Nephron (organoid): ENCODE results near the gene FAM131C.

Experiments
- H3K27ac Mint-ChIP-seq, 3 experiments: 2 replicates each; pipeline ENCODE4 v1.8.0; 2020; ENCODE audit warnings: mixed read lengths in 3 of 3, mild to moderate bottlenecking in 2 of 3, moderate library complexity in 1 of 3
- H3K27me3 Mint-ChIP-seq: 2 replicates; pipeline ENCODE4 v1.8.0; 2021; ENCODE audit warnings: low read depth, mild to moderate bottlenecking, moderate library complexity, mixed read lengths
- H3K36me3 Mint-ChIP-seq: 2 replicates; pipeline ENCODE4 v1.8.0; 2020; ENCODE audit warnings: low read depth, mixed read lengths
- H3K4me1 Mint-ChIP-seq: 2 replicates; pipeline ENCODE4 v1.8.0; 2020; ENCODE audit warnings: mixed read lengths
- H3K4me3 Mint-ChIP-seq, 3 experiments: 2 replicates each; pipeline ENCODE4 v1.8.0; 2020; ENCODE audit warnings: mild to moderate bottlenecking in 3 of 3, mixed read lengths in 3 of 3, moderate library complexity in 2 of 3
- H3K9me3 Mint-ChIP-seq: 2 replicates; pipeline ENCODE4 v1.8.0; 2020; ENCODE audit warnings: mixed read lengths
- TF ChIP-seq, protein P1 (sequence below), 3 experiments: fragments of 200-600 bp; sonication (generic); IDR thresholded peaks; one replicate each; pipeline ENCODE4 v1.5.0; 2021; ENCODE audit warnings: antibody characterized with exemption in 3 of 3; ENCODE audit not compliant: unreplicated experiment in 3 of 3

Gene FAM131C

DNA sequence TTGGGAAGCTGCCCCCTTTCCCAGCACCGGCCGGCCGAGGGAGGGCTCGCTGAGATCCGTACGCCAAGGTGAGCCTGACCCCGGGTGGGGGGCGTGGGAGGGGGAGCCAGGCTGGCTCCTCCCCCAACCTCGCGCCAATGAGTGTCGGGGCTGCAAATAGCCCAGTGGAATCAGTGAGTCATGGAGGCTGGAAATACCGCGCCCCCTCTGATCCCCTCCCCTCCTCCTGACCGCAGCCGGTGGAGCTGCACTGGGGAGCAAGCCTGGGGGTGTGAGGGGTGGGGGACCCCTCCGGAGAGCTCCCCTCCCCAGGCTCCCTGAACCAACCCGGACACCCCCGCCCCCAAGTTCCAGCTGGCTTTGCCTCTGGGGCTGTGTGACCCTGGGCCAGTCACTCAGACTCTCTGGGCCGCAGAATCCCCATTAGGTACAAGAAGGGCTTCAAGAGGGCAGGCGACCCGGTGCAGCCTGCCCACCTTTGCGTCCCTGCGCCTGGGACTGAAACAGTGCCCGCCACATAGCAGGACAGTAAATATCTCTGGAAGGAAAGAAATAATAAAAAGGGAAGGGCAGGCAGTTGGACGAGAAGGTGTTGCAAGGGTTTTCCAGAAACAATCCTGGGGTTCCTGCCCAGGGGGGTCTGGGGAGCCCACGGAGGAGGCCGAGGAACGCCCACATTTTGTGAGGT is 60.1 kb downstream of the FAM131C start:
- H3K27ac Mint-ChIP-seq, result peak overlapping the region in 2 of 3 experiments; percentile 88 to 92
- TF ChIP-seq, protein P1, sequence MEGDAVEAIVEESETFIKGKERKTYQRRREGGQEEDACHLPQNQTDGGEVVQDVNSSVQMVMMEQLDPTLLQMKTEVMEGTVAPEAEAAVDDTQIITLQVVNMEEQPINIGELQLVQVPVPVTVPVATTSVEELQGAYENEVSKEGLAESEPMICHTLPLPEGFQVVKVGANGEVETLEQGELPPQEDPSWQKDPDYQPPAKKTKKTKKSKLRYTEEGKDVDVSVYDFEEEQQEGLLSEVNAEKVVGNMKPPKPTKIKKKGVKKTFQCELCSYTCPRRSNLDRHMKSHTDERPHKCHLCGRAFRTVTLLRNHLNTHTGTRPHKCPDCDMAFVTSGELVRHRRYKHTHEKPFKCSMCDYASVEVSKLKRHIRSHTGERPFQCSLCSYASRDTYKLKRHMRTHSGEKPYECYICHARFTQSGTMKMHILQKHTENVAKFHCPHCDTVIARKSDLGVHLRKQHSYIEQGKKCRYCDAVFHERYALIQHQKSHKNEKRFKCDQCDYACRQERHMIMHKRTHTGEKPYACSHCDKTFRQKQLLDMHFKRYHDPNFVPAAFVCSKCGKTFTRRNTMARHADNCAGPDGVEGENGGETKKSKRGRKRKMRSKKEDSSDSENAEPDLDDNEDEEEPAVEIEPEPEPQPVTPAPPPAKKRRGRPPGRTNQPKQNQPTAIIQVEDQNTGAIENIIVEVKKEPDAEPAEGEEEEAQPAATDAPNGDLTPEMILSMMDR (IDR thresholded peaks at IDR 0.05; ENCODE audit: unreplicated experiment in 3 of 3), result no peak
- H3K27me3 Mint-ChIP-seq, result peaks cover 5% of the 10 kb centered on the region
- H3K4me1 Mint-ChIP-seq, result peaks cover 43% of the 10 kb centered on the region
- H3K4me3 Mint-ChIP-seq, result peak overlapping the region; percentile 28 to 41 (median 38)
- no peaks in the 10 kb centered on the region for H3K9me3 Mint-ChIP-seq
- H3K36me3 Mint-ChIP-seq, result no peaks in the 10 kb centered on the region

DNA sequence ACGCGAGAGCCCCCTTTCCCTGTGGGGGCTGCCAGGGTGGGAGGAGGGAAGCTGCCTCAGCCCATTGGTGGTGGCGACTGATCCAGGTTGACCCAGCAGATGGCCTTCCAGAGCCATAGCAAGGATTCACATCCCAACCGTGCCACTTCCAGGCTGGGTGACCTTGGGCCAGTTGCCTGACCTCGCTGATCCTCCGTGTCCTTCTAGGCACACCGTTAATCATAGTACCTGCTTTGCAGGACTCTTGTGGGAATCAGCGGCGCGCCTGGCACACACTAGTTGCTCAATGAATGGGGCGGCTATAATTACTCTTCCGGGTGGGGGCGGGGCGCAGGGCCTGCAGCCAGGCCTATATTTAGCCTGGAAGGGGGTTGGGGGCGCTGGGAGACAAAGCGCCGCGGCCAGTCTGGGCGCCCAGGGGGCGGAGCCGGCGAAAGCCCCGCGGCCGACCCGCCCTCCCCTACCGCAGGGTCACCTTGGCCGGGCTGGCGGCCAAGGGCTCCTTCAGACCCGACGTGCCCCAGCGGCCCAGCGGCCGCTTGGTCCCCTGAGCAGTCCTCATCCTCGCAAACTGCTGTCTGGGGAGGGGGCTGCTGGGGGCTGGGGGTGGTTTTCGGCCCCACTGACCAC is 60.7 kb downstream of the FAM131C start:
- H3K4me3 Mint-ChIP-seq, result peak overlapping the region in 2 of 3 experiments; percentile 9 to 47
- no peak overlapping the region for H3K27ac Mint-ChIP-seq
- TF ChIP-seq, protein P1 (IDR thresholded peaks at IDR 0.05; ENCODE audit: unreplicated experiment in 3 of 3), result no peak
- no peaks in the 10 kb centered on the region for H3K9me3 Mint-ChIP-seq
- H3K27me3 Mint-ChIP-seq, result peaks cover 5% of the 10 kb centered on the region
- H3K4me1 Mint-ChIP-seq, result peaks cover 37% of the 10 kb centered on the region
- H3K36me3 Mint-ChIP-seq, result no peaks in the 10 kb centered on the region

DNA sequence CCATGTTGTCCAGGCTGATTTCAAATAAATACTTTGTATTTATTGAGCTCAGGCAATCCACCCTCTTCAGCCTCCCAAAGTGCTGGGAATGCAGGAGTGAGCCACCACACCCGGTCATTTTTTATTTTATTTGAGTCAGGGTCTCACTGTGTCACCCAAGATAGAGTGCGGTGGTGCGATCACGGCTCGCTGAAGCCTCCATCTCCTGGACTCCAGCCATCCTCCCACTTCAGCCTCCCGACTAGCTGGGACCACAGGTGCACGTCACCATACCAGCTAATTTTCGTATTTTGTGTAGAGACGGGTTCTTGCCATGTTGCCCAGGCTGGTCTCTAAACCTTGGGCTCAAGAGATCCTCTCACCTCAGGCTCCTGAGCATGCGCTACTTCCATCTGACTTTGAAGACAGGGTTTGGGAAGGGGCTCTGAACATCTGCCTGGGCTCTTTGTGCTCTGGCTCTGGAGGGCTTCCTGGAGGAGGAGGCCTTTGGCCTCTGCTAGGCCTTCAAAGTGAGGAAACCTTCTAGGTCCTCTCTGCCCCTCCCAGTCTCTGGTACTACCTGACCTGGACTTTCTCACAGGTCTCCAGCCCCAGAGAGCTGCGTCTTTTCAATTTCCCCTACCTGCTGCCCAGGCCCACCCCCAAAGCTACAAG is 61.4 kb downstream of the FAM131C start:
- Mint-ChIP-seq H3K4me1 (peaks cover 30% of the 10 kb centered on the region), H3K9me3 (no peaks in the 10 kb centered on the region), H3K27ac (no peak overlapping the region), H3K27me3 (peaks cover 5% of the 10 kb centered on the region), H3K36me3 (no peaks in the 10 kb centered on the region), H3K4me3 (no peak overlapping the region)
- TF ChIP-seq, protein P1 (IDR thresholded peaks at IDR 0.05; ENCODE audit: unreplicated experiment in 3 of 3), result no peak

DNA sequence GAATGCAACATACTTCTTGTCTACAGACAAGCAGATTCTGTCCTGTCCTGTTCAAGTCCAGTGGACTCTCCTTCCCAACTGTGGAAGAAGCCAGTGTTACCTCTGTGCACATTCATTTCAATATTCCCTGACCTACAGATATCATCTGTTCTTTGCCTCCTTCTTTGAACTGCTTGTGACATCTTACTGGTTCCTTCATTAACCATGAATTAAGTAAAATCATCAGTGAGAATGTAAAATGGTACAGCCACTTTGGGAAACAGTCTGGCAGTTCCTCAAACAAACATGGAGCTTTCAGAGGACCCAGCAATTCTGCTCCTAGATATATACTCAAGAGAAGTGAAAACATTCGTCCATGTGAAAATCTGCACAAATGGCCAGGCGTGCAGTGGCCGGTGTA is 62.6 kb downstream of the FAM131C start:
- Mint-ChIP-seq H3K9me3 (no peaks in the 10 kb centered on the region), H3K36me3 (no peaks in the 10 kb centered on the region), H3K27me3 (peaks cover 5% of the 10 kb centered on the region), H3K27ac (peak overlapping the region in 1 of 3 experiments; percentile 3), H3K4me1 (peaks cover 26% of the 10 kb centered on the region), H3K4me3 (no peak overlapping the region)
- TF ChIP-seq, protein P1 (IDR thresholded peaks at IDR 0.05; ENCODE audit: unreplicated experiment in 3 of 3), result no peak

DNA sequence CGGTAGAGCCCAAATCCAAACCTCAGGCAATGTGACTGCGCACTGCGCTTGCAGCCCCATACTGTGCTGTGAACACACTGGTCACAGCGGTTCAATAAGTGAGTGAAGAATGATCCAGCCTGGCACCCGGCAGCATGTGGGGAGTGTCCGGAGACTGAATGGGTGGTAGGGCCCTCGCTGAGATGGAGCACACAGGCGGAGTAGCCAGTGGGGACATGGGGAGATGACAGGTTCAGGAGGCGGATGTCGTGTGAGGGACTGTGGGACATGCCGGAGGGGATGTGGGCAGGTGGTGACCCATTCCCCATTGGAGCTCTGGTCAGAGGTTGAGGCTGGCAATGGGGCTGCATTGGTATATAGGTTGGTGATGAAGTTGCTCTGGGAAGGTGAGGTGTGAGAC is 63.8 kb downstream of the FAM131C start:
- H3K36me3 Mint-ChIP-seq, result no peaks in the 10 kb centered on the region
- TF ChIP-seq, protein P1 (IDR thresholded peaks at IDR 0.05; ENCODE audit: unreplicated experiment in 3 of 3), result no peak
- peaks cover 14% of the 10 kb centered on the region for H3K4me1 Mint-ChIP-seq
- no peak overlapping the region for H3K27ac Mint-ChIP-seq
- no peaks in the 10 kb centered on the region for H3K9me3 Mint-ChIP-seq
- peaks cover 5% of the 10 kb centered on the region for H3K27me3 Mint-ChIP-seq
- H3K4me3 Mint-ChIP-seq, result no peak overlapping the region
